ENCODE measurements around the gene TMEM106B.

- TF ChIP-seq SP1 (IDR thresholded peaks at IDR 0.05) (no peak), ELF4 (IDR thresholded peaks at IDR 0.05) (no peak), SUZ12 (IDR thresholded peaks at IDR 0.05) (no peak), FOXM1 (IDR thresholded peaks at IDR 0.05; ENCODE audit: borderline replicate concordance) (no peak), FOXA1 (IDR thresholded peaks at IDR 0.05) (no peak), TARDBP (IDR thresholded peaks at IDR 0.05) (no peak), ARNT (IDR thresholded peaks at IDR 0.05) (no peak), HDGF (IDR thresholded peaks at IDR 0.05; ENCODE audit: borderline replicate concordance) (no peak)
These were observed 6.2 kb downstream of the TMEM106B start for GRCh38 chr7:12217311-12217710.

All from HEK293T (cell line).